ENCODE results near the gene GPR62. TPM values are rescaled to one million over a fixed set of nuclear protein-coding genes. Genes with fewer than 3 reads are reported as not detected.
A peak's percentile ranks its signal among the peaks of the same experiment; 100 is the strongest.

Gene GPR62
- total and polyA plus RNA-seq, 8 donors = 0.08 to 0.26 (median 0.09) TPM; not detected in 2

DNA sequence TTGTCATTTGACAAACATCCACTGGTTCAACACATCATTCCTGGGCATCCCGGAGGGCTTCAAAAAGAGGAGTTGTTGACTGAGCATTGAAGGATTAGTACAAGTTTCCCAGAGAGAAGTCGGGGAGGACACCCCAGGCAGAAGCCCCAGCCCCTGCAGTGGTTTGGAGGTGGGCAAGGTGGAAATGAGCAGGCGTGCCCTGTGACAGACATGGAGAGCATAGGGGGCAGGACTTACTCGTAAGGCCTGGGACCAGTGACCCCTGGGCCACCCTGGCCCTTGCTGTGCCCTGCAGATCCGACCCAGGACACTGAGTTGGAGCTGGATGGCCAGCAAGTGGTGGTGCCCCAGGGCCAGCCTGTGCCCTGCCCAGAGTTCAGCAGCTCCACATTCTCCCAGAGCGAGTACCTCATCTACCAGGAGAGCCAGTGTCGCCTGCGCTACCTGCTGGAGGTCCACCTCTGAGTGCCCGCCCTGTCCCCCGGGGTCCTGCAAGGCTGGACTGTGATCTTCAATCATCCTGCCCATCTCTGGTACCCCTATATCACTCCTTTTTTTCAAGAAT is 7.1 kb upstream of the GPR62 start:
- H3K9me3 ChIP-seq = no peaks in the 10 kb centered on the region
- H3K27ac ChIP-seq = no peak overlapping the region
- DNase-seq = peak in 1 of 6 donors; percentile 35
- intact Hi-C loops (cut with DNase I) = loop anchor here in 1 of 3 donors (10.0 kb wide), 1 partner anchor 177 kb away; no protein-coding TSS in a partner anchor
- no peaks in the 10 kb centered on the region for H3K36me3 ChIP-seq
- ATAC-seq = no peak
- WGBS, 2 donors = 82 to 87% methylated on average over 10 of the region's 10 CpGs
- TF ChIP-seq, protein P1, sequence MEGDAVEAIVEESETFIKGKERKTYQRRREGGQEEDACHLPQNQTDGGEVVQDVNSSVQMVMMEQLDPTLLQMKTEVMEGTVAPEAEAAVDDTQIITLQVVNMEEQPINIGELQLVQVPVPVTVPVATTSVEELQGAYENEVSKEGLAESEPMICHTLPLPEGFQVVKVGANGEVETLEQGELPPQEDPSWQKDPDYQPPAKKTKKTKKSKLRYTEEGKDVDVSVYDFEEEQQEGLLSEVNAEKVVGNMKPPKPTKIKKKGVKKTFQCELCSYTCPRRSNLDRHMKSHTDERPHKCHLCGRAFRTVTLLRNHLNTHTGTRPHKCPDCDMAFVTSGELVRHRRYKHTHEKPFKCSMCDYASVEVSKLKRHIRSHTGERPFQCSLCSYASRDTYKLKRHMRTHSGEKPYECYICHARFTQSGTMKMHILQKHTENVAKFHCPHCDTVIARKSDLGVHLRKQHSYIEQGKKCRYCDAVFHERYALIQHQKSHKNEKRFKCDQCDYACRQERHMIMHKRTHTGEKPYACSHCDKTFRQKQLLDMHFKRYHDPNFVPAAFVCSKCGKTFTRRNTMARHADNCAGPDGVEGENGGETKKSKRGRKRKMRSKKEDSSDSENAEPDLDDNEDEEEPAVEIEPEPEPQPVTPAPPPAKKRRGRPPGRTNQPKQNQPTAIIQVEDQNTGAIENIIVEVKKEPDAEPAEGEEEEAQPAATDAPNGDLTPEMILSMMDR (IDR thresholded peaks at IDR 0.05) = no peak
- H3K4me3 ChIP-seq = no peak overlapping the region
- H3K4me1 ChIP-seq = no peaks in the 10 kb centered on the region
- no peaks in the 10 kb centered on the region for H3K27me3 ChIP-seq
- FAIRE-seq = no peak

DNA sequence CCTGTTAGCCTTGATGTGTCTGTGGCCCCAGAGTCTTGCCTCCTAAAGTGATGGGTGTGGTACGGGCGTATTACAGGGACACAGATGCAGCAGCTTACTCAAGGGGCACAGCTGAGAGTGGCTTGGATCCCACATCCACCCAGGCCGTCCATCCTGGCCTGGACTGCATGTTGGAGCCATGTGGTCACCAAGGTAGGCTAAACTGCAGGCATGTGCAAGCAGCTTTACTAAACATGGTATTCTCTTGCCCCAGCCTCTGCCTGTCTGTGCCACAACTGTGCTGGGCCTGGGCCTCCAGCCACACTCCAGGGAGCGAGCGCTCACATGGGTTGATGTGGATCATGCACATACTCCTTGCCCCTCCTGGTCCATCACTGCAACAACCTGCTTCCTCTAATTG is 6.1 kb upstream of the GPR62 start:
- ATAC-seq (no peak), DNase-seq (peak in 1 of 6 donors; percentile 30), FAIRE-seq (no peak)
- Histone ChIP-seq H3K4me1 (no peaks in the 10 kb centered on the region), H3K36me3 (no peaks in the 10 kb centered on the region), H3K4me3 (no peak overlapping the region), H3K27me3 (no peaks in the 10 kb centered on the region), H3K9me3 (no peaks in the 10 kb centered on the region), H3K27ac (no peak overlapping the region)
- intact Hi-C loops (cut with DNase I) = loop anchor here in 1 of 3 donors (10.0 kb wide), 1 partner anchor 176 kb away; no protein-coding TSS in a partner anchor
- 86 to 95% methylated on average over 5 of the region's 5 CpGs for WGBS, 2 donors
- TF ChIP-seq, protein P1 (IDR thresholded peaks at IDR 0.05) = no peak

DNA sequence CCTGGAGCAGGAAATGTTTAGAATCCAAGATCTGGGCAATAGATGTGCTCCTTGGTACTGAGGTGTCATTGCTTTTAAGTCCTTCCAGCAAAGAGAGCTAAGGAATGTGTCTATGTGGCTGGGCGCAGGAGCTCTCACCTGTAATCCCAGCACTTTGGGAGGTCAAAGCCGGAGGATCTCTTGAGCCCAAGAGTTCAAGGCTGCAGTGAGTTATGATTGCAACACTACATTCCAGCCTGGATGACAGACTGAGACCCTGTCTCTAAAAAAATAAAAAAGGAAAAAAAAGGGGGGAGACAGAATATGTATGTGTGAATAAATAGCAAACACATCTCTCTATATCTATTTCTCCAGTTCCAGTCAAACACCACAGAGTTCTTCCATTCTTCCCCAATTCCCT is 4.3 kb upstream of the GPR62 start:
- TF ChIP-seq, protein P1 (IDR thresholded peaks at IDR 0.05) = no peak
- H3K27ac ChIP-seq = no peak overlapping the region
- intact Hi-C loops (cut with DNase I) = no loop called here
- H3K4me1 ChIP-seq = no peaks in the 10 kb centered on the region
- FAIRE-seq = no peak
- H3K36me3 ChIP-seq = no peaks in the 10 kb centered on the region
- no peak for DNase-seq
- H3K9me3 ChIP-seq = no peaks in the 10 kb centered on the region
- no peak overlapping the region for H3K4me3 ChIP-seq
- WGBS, 2 donors = 76 to 82% methylated on average over 2 of the region's 2 CpGs
- ATAC-seq = no peak
- H3K27me3 ChIP-seq = no peaks in the 10 kb centered on the region

DNA sequence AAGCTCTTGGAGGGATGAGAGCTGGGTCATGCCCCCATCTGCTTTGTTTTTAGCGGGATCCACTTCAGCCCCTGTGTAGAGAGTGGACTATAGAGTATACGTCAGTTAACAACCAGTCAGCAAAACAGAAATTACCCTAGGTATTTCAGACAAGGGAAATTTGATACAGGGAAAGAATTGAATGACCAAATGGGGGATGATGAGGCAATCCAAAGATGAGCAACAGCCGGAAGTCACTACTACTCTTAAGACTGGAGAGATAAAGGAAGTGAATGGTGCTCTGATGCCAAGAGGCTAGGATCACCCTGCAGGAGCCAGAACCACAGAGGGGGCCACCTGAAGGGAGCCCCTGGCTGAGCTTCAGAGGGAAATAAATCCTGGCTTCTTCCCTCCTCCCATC is 1.7 kb upstream of the GPR62 start:
- Histone ChIP-seq H3K27me3 (no peaks in the 10 kb centered on the region), H3K9me3 (no peaks in the 10 kb centered on the region), H3K4me3 (no peak overlapping the region), H3K27ac (no peak overlapping the region), H3K4me1 (peaks cover 0 to 5% (median 0%) of the 10 kb centered on the region in 3 donors), H3K36me3 (no peaks in the 10 kb centered on the region)
- TF ChIP-seq, protein P1 (IDR thresholded peaks at IDR 0.05) = no peak
- FAIRE-seq = no peak
- peak in 1 of 6 donors; percentile 2 for DNase-seq
- WGBS, 2 donors = 80 to 86% methylated on average over 3 of the region's 3 CpGs
- ATAC-seq = no peak
- intact Hi-C loops (cut with DNase I) = no loop called here

DNA sequence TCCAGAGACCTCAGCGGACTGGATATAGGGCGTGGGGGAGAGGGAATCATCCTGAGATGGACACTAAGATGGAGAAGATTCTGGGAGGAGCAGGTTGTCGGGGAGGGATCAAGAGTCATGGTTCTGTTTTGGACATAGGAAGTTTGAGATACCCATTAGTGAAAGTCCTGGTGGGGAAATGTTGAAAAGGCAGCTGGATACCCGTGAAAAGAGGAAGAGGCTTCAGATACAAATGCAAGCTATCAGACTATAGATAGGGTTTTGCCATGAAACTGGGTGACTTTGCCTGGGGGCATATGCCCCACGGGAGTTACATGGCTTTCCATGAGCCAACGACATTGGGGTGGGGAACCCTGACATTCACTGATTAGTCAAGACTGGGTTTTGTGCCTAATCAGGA is 1.1 kb upstream of the GPR62 start:
- FAIRE-seq (no peak), ATAC-seq (no peak), DNase-seq (no peak)
- Histone ChIP-seq H3K36me3 (no peaks in the 10 kb centered on the region), H3K4me1 (peaks cover 0 to 5% (median 0%) of the 10 kb centered on the region in 3 donors), H3K4me3 (no peak overlapping the region), H3K9me3 (no peaks in the 10 kb centered on the region), H3K27ac (no peak overlapping the region), H3K27me3 (no peaks in the 10 kb centered on the region)
- WGBS, 2 donors = 73 to 82% methylated on average over 6 of the region's 6 CpGs
- intact Hi-C loops (cut with DNase I) = no loop called here
- TF ChIP-seq, protein P1 (IDR thresholded peaks at IDR 0.05) = no peak

Data from pancreas (tissue), 10 donors.